WTC11 (cell line): ENCODE data around the gene RTP2. TPM values are rescaled to one million over a fixed set of nuclear protein-coding genes. Genes with fewer than 3 reads are reported as not detected.

Experiments used
- ATF3 ChIP-seq: sonication (generic); formaldehyde crosslinking; conservative IDR thresholded peaks from 2 replicates; pipeline ENCODE4 v1.8.1; 2022; ENCODE audit warnings: mild to moderate bottlenecking, missing genetic modification reagents
- ATF6 ChIP-seq: sonication (generic); formaldehyde crosslinking; IDR thresholded peaks from 2 replicates; pipeline ENCODE4 v1.8.1; 2023; ENCODE audit warnings: mild to moderate bottlenecking, missing genetic modification reagents
- CTCF ChIP-seq: fragments of 200-600 bp; IDR thresholded peaks from 2 replicates; pipeline ENCODE4 v1.8.0; 2022; ENCODE audit warnings: antibody characterized with exemption
- E2F1 ChIP-seq: sonication (generic); formaldehyde crosslinking; IDR thresholded peaks from 2 replicates; pipeline ENCODE4 v1.8.0; 2022; ENCODE audit warnings: mild to moderate bottlenecking, missing genetic modification reagents
- ERG ChIP-seq: fragments of 250-450 bp; sonication (Bioruptor Pico); IDR thresholded peaks from 2 replicates; pipeline ENCODE4 v1.8.0; 2021; ENCODE audit warnings: mild to moderate bottlenecking
- FOXJ3 ChIP-seq: sonication (generic); formaldehyde crosslinking; IDR thresholded peaks from 2 replicates; pipeline ENCODE4 v1.9.0; 2021; ENCODE audit warnings: missing genetic modification reagents, mild to moderate bottlenecking, borderline replicate concordance
- GABPB1 ChIP-seq: sonication (generic); formaldehyde crosslinking; IDR thresholded peaks from 2 replicates; pipeline ENCODE4 v1.8.1; 2023; ENCODE audit warnings: mild to moderate bottlenecking, missing genetic modification reagents
- GRHL2 ChIP-seq: fragments of 250-450 bp; sonication (Bioruptor Pico); IDR thresholded peaks from 2 replicates; pipeline ENCODE4 v1.8.0; 2022; ENCODE audit warnings: mild to moderate bottlenecking, moderate library complexity; ENCODE audit not compliant: insufficient replicate concordance, severe bottlenecking
- GTF2I ChIP-seq: fragments of 250-450 bp; sonication (Bioruptor Pico); conservative IDR thresholded peaks from 2 replicates; pipeline ENCODE4 v1.4.0; 2021; ENCODE audit warnings: mild to moderate bottlenecking
- HMGXB4 ChIP-seq: sonication (generic); formaldehyde crosslinking; IDR thresholded peaks from 2 replicates; pipeline ENCODE4 v1.8.1; 2023; ENCODE audit warnings: mild to moderate bottlenecking, moderate library complexity, missing genetic modification reagents
- MAX ChIP-seq: sonication (generic); formaldehyde crosslinking; IDR thresholded peaks from 2 replicates; pipeline ENCODE4 v1.8.0; 2022; ENCODE audit warnings: mild to moderate bottlenecking, missing genetic modification reagents
- MLX ChIP-seq: sonication (generic); formaldehyde crosslinking; IDR thresholded peaks from 2 replicates; pipeline ENCODE4 v1.8.1; 2023; ENCODE audit warnings: mild to moderate bottlenecking, missing genetic modification reagents, moderate library complexity
- OVOL2 ChIP-seq: fragments of 250-450 bp; sonication (Bioruptor Pico); IDR thresholded peaks from 2 replicates; pipeline ENCODE4 v1.9.0; 2021; ENCODE audit warnings: mild to moderate bottlenecking, borderline replicate concordance
- SP1 ChIP-seq: sonication (generic); formaldehyde crosslinking; conservative IDR thresholded peaks from 2 replicates; pipeline ENCODE4 v1.8.1; 2022; ENCODE audit warnings: missing genetic modification reagents
- TEAD1 ChIP-seq: sonication (generic); formaldehyde crosslinking; IDR thresholded peaks from 2 replicates; pipeline ENCODE4 v1.8.0; 2022; ENCODE audit warnings: mild to moderate bottlenecking, missing genetic modification reagents
- TP53 ChIP-seq: sonication (generic); formaldehyde crosslinking; IDR thresholded peaks from 2 replicates; pipeline ENCODE4 v1.8.1; 2023; ENCODE audit warnings: mild to moderate bottlenecking, missing genetic modification reagents
- ZBTB21 ChIP-seq: sonication (generic); formaldehyde crosslinking; IDR thresholded peaks from 2 replicates; pipeline ENCODE4 v1.8.1; 2023; ENCODE audit warnings: mild to moderate bottlenecking, missing genetic modification reagents, borderline replicate concordance
- ZBTB43 ChIP-seq: sonication (generic); formaldehyde crosslinking; IDR thresholded peaks from 2 replicates; pipeline ENCODE4 v1.8.1; 2023; ENCODE audit warnings: mild to moderate bottlenecking, missing genetic modification reagents
- ZNF138 ChIP-seq: sonication (generic); formaldehyde crosslinking; conservative IDR thresholded peaks from 2 replicates; pipeline ENCODE4 v1.8.1; 2022; ENCODE audit warnings: mild to moderate bottlenecking, moderate library complexity, missing genetic modification reagents
- ZNF317 ChIP-seq: sonication (generic); formaldehyde crosslinking; IDR thresholded peaks from 2 replicates; pipeline ENCODE4 v1.8.1; 2023; ENCODE audit warnings: low read depth, mild to moderate bottlenecking, moderate library complexity, missing genetic modification reagents, borderline replicate concordance
- ZNF416 ChIP-seq: fragments of 250-450 bp; sonication (Bioruptor Pico); IDR thresholded peaks from 2 replicates; pipeline ENCODE4 v1.9.0; 2021; ENCODE audit warnings: mild to moderate bottlenecking, inconsistent platforms
- ZNF512 ChIP-seq: sonication (generic); formaldehyde crosslinking; IDR thresholded peaks from 2 replicates; pipeline ENCODE4 v1.8.1; 2022; ENCODE audit warnings: missing genetic modification reagents, borderline replicate concordance
- total RNA-seq: library from RNA; stranded (reverse); gene quantifications from 3 replicates; pipeline ENCODE4 v1.2.3, GENCODE V29; 2021

Gene RTP2
- total RNA-seq, 1 experiment from 2014 or later: not detected

GRCh38 chr3:187738331-187739093 is 36.2 kb upstream of the RTP2 start (continued):
- TF ChIP-seq HMGXB4: peak; percentile 81; the same call in 1 of the 2 replicates
- no peak for TF ChIP-seq OVOL2 (CRISPR knock-in tag)
- TF ChIP-seq CTCF: 0 out of 2 replicates have a peak, but pooled peaks have one; percentile 16
- TF ChIP-seq ZNF512 (CRISPR knock-in tag): 0 out of 2 replicates have a peak, but pooled peaks have one; percentile 78
- TF ChIP-seq MAX (CRISPR knock-in tag): peak; percentile 29; the same call in 1 of the 2 replicates
- no peak for TF ChIP-seq FOXJ3
- no peak for TF ChIP-seq ERG
- no peak for TF ChIP-seq GRHL2 (CRISPR knock-in tag)
- TF ChIP-seq ZNF416 (CRISPR knock-in tag): no peak
- TF ChIP-seq E2F1 (CRISPR knock-in tag): no peak
- no peak for TF ChIP-seq ATF6
- peak; percentile 58 for TF ChIP-seq SP1 (CRISPR knock-in tag)
- TF ChIP-seq TEAD1: 0 out of 2 replicates have a peak, but pooled peaks have one; percentile 33
- no peak for TF ChIP-seq ATF3 (CRISPR knock-in tag)
- TF ChIP-seq TP53 (CRISPR knock-in tag): no peak
- no peak for TF ChIP-seq ZBTB21 (CRISPR knock-in tag)
- no peak for TF ChIP-seq ZNF138 (CRISPR knock-in tag)
- TF ChIP-seq GTF2I: no peak
- TF ChIP-seq ZBTB43 (CRISPR knock-in tag): no peak
- TF ChIP-seq ZNF317 (CRISPR knock-in tag): no peak
- TF ChIP-seq GABPB1 (CRISPR knock-in tag): no peak
- no peak for TF ChIP-seq MLX (CRISPR knock-in tag)
